Right lobe of liver (tissue), 4 donors: ENCODE results near the gene SLC5A1.
"Not testable (repeated sequence)": the region's sequence is repeated elsewhere in the genome, so short reads cannot be mapped to it uniquely, and the experiment has no call there.

Source experiments
- POLR2A ChIP-seq: fragments of 450-650 bp; IDR thresholded peaks from one replicate; pipeline ENCODE4 v1.6.1; 2017; ENCODE audit warnings: antibody characterized with exemption, mild to moderate bottlenecking
- TF ChIP-seq, protein P1 (sequence below), 4 donors: fragments of 200-600 bp in 3 of 4; fragments of 450-650 bp in 1 of 4; IDR thresholded peaks; one replicate each; pipeline versions ENCODE4 v1.5.1 to v1.8.0; 2016 to 2022; ENCODE audit warnings: antibody characterized with exemption in 4 of 4, mild to moderate bottlenecking in 2 of 4
- donor health status: DM: no; HTN: no; CAD: no.
- donor health status: DM: no; HTN: no; CAD: no.
- donor health status: DM: no; HTN: yes; CAD: no.

DNA sequence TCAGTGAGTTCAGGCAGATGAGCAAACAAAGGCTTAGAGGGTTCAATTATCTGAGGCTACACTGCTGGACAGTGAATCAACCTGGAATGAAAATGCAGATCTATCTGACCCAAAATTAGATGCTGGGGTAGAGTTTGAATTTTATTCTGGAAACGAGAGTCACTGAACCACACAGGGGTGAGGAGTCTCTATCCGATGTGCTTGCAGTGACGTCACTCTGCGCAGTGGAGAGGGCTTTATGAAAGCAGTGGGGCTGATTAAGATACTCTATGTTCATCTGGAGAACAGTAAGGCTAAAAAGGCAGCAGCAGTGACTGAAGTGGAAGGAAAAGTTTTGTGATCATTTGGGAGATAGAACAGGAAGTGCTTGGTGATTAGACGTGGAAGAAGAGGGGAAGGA is 117.3 kb downstream of the SLC5A1 start:
- TF ChIP-seq, protein P1, sequence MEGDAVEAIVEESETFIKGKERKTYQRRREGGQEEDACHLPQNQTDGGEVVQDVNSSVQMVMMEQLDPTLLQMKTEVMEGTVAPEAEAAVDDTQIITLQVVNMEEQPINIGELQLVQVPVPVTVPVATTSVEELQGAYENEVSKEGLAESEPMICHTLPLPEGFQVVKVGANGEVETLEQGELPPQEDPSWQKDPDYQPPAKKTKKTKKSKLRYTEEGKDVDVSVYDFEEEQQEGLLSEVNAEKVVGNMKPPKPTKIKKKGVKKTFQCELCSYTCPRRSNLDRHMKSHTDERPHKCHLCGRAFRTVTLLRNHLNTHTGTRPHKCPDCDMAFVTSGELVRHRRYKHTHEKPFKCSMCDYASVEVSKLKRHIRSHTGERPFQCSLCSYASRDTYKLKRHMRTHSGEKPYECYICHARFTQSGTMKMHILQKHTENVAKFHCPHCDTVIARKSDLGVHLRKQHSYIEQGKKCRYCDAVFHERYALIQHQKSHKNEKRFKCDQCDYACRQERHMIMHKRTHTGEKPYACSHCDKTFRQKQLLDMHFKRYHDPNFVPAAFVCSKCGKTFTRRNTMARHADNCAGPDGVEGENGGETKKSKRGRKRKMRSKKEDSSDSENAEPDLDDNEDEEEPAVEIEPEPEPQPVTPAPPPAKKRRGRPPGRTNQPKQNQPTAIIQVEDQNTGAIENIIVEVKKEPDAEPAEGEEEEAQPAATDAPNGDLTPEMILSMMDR (IDR thresholded peaks at IDR 0.05): not testable (repeated sequence)
- TF ChIP-seq POLR2A: not testable (repeated sequence)
